Heart left ventricle (tissue), 13 donors: ENCODE data around the gene MYORG.

Source experiments
- POLR2A ChIP-seq, 2 donors: fragments of 450-650 bp; IDR thresholded peaks; one replicate each; pipeline ENCODE4 v1.6.1; 2017; ENCODE audit warnings: antibody characterized with exemption in 2 of 2, mild to moderate bottlenecking in 2 of 2, moderate library complexity in 2 of 2
- TF ChIP-seq, protein P1 (sequence below), 12 donors: fragments of 200-600 bp; sonication (generic) in 4 of 12; IDR thresholded peaks; one replicate each; pipeline versions ENCODE4 v1.5.0 to v1.8.0; 2018 to 2022; ENCODE audit warnings: antibody characterized with exemption in 12 of 12, mild to moderate bottlenecking in 5 of 12
- donor health status: ischemic (EF 13 %, LVEDD 7.1; RV severe dilation, severe dysfunction).
- donor health status: DM: no; HTN: yes; CAD: no.
- donor health status: DM: no; HTN: no; CAD: no.
- donor health status: ischemic (EF 25% LVEDD 6.9; RV normal size, moderate dysfunction).
- donor health status: ischemic (EF 25% LVEDD 5.7; RV mildly dilated, moderate dysfunction).
- donor health status: ischemic (EF 35%, LVEDD 5.7; RV mildly dilated, moderate dysfunction).
- donor health status: nonischemic (EF 11% LVEDD 7.7; RV severe dilation, severe dysfunction).
- donor health status: DM: yes; HTN: yes; CAD: no.
- donor health status: PGD.
- donor health status: ischemic (EF 29% LVEDD 5.4; RV normal size, mild dysfunction).
- donor health status: nonischemic (EF 23%, LVEDD 6.1; RV moderate dilation, normal function).

DNA sequence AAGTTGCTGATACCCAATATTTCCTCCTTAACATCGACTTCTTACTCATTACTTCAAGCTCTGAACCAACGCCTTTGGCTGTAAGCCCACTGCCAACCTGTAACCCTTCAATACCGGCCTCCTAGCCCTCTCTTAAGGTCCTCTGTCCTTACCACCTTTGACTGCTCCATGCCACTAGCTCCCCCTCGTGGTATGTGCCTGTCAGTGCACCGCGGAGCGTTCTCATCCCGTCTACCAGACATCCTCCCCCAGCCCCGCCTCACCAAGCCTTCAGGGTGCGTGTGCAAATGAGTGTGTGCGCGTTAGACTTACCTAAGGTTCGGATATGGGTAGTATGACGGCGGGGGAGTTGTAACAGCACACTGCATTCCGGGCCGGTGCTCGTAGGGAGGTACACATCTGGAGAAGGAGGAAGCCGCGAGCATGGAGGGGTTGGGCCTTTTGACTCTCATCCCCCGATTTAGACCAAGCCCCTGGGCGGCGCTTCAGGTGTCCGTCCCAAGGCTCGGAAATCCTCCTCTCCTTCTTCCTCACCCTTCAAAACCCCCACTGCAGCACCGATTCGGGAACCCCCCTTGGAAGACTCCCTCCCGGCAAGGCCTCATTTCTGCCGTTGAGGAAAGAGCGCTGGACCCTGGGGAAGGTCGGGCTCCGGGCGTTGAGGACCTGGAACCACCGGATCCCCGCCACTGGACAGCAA lies 2.8 kb upstream of the MYORG start:
- TF ChIP-seq, protein P1, sequence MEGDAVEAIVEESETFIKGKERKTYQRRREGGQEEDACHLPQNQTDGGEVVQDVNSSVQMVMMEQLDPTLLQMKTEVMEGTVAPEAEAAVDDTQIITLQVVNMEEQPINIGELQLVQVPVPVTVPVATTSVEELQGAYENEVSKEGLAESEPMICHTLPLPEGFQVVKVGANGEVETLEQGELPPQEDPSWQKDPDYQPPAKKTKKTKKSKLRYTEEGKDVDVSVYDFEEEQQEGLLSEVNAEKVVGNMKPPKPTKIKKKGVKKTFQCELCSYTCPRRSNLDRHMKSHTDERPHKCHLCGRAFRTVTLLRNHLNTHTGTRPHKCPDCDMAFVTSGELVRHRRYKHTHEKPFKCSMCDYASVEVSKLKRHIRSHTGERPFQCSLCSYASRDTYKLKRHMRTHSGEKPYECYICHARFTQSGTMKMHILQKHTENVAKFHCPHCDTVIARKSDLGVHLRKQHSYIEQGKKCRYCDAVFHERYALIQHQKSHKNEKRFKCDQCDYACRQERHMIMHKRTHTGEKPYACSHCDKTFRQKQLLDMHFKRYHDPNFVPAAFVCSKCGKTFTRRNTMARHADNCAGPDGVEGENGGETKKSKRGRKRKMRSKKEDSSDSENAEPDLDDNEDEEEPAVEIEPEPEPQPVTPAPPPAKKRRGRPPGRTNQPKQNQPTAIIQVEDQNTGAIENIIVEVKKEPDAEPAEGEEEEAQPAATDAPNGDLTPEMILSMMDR (IDR thresholded peaks at IDR 0.05), result peak; percentile 95 to 98 (median 97)
- TF ChIP-seq POLR2A (IDR thresholded peaks at IDR 0.05), result no peak
